H1 (cell line): ENCODE results near the gene PLEKHG2. TPM values are rescaled to one million over a fixed set of nuclear protein-coding genes. Genes with fewer than 3 reads are reported as not detected.
A peak's percentile ranks its signal among the peaks of the same experiment; 100 is the strongest.

Experiments used
- CTCF ChIA-PET: fragments of 300-600 bp; sonication (Branson Sonifier 250); formaldehyde crosslinking; loops from one replicate; lab custom pipeline; 2021; ENCODE audit not compliant: partially characterized antibody; lab: Charles Lee
- POLR2A ChIA-PET: fragments of 300-600 bp; sonication (Branson Sonifier 250); formaldehyde crosslinking; loops from one replicate; lab custom pipeline; 2021; ENCODE audit warnings: inconsistent platforms; ENCODE audit not compliant: partially characterized antibody; lab: Charles Lee
- DNase-seq, 2 experiments: peaks; one replicate each; pipeline versions ENCODE4 v3.0.0 to v3.0.0-alpha.2; 2010 to 2022; ENCODE audit warnings: low spot score in 2 of 2, low read depth in 1 of 2, mixed read lengths in 1 of 2
- FAIRE-seq: peaks from 2 replicates; lab custom pipeline; 2011; peaks lifted over from hg19 to GRCh38; lab: Jason Lieb, UNC
- H2AFZ ChIP-seq: 2 replicates; pipeline ENCODE4 v1.8.1; 2012; ENCODE audit warnings: low read length, inconsistent platforms
- H2AK5ac ChIP-seq: 2 replicates; pipeline ENCODE4 v1.6.1; 2013; ENCODE audit warnings: low read depth, low read length
- H2BK120ac ChIP-seq: replicated peaks from 2 replicates; pipeline ENCODE3; 2013; ENCODE audit warnings: low read depth, low read length, inconsistent platforms
- H2BK12ac ChIP-seq: 2 replicates; pipeline ENCODE4 v1.6.1; 2013; ENCODE audit warnings: low read depth, low read length
- H2BK15ac ChIP-seq: 2 replicates; pipeline ENCODE4 v1.6.1; 2013; ENCODE audit warnings: low read length
- H2BK20ac ChIP-seq: 2 replicates; pipeline ENCODE4 v1.6.1; 2013; ENCODE audit warnings: low read length
- H2BK5ac ChIP-seq: 2 replicates; pipeline ENCODE4 v1.6.1; 2013; ENCODE audit warnings: low read depth, low read length
- H3K14ac ChIP-seq: 2 replicates; pipeline ENCODE4 v1.6.1; 2013; ENCODE audit warnings: inconsistent platforms; ENCODE audit not compliant: insufficient read length
- H3K18ac ChIP-seq: 2 replicates; pipeline ENCODE4 v1.6.1; 2013; ENCODE audit warnings: low read length; ENCODE audit errors: extremely low read depth
- H3K23ac ChIP-seq: 2 replicates; pipeline ENCODE4 v1.6.1; 2013; ENCODE audit warnings: inconsistent platforms; ENCODE audit not compliant: insufficient read length
- H3K23me2 ChIP-seq: 2 replicates; pipeline ENCODE4 v1.6.1; 2013; ENCODE audit warnings: low read depth, low read length
- H3K27ac ChIP-seq: 2 replicates; pipeline ENCODE4 v1.6.1; 2011; ENCODE audit warnings: low read depth, low read length, inconsistent platforms
- H3K27me3 ChIP-seq, 4 experiments: replicated peaks in 1 of 4; 1 replicate in 1 of 4; 2 replicates in 3 of 4; pipeline versions ENCODE4 v1.6.1 to v1.8.1; 2011 to 2013; ENCODE audit warnings: low read length in 3 of 4, mild to moderate bottlenecking in 3 of 4, inconsistent platforms in 2 of 4, mixed read lengths in 2 of 4, moderate library complexity in 1 of 4; ENCODE audit not compliant: control insufficient read depth in 3 of 4, insufficient read depth in 3 of 4; ENCODE audit errors: extremely low read depth in 1 of 4
- H3K36me3 ChIP-seq, 4 experiments: 2 replicates each; pipeline versions ENCODE4 v1.6.1 to v1.8.1; 2011 to 2013; ENCODE audit warnings: mild to moderate bottlenecking in 4 of 4, low read length in 3 of 4, moderate library complexity in 2 of 4, control low read depth in 1 of 4, inconsistent platforms in 1 of 4; ENCODE audit not compliant: insufficient read depth in 4 of 4, control insufficient read depth in 2 of 4
- H3K4ac ChIP-seq: replicated peaks from 2 replicates; pipeline ENCODE3; 2013; ENCODE audit warnings: low read length, low read depth, mixed read lengths, inconsistent platforms; ENCODE audit not compliant: insufficient read length
- H3K4me1 ChIP-seq, 4 experiments: replicated peaks in 1 of 4; 1 replicate in 1 of 4; 2 replicates in 3 of 4; pipeline versions ENCODE4 v1.6.1 to v1.8.1; 2011 to 2013; ENCODE audit warnings: low read length in 3 of 4, inconsistent platforms in 2 of 4, mixed read lengths in 1 of 4; ENCODE audit not compliant: insufficient read depth in 4 of 4, control insufficient read depth in 3 of 4
- H3K4me2 ChIP-seq, 2 experiments: 2 replicates each; pipeline versions ENCODE4 v1.6.1 to v1.8.1; 2011 to 2013; ENCODE audit warnings: low read depth in 2 of 2, low read length in 2 of 2, control low read depth in 1 of 2, inconsistent platforms in 1 of 2, mild to moderate bottlenecking in 1 of 2; ENCODE audit not compliant: insufficient read depth in 1 of 2
- H3K4me3 ChIP-seq, 4 experiments: fragments of 200-600, 300-600 bp in 1 of 4; sonication (generic), shearing (Covaris generic), sonication (Bioruptor Twin) in 1 of 4; 2 replicates each; pipeline versions ENCODE4 v1.5.1 to v1.8.1; 2011 to 2016; ENCODE audit warnings: low read length in 4 of 4, low read depth in 3 of 4, control low read depth in 2 of 4, inconsistent platforms in 2 of 4, mild to moderate bottlenecking in 2 of 4, mixed read lengths in 1 of 4, moderate library complexity in 1 of 4; ENCODE audit not compliant: insufficient read depth in 2 of 4; ENCODE audit errors: extremely low read depth in 1 of 4
- H3K56ac ChIP-seq: replicated peaks from 2 replicates; pipeline ENCODE3; 2013; ENCODE audit warnings: low read depth, mild to moderate bottlenecking, mixed read lengths, low read length, inconsistent platforms; ENCODE audit not compliant: insufficient read length
- H3K79me1 ChIP-seq: 2 replicates; pipeline ENCODE4 v1.6.1; 2013; ENCODE audit warnings: low read depth, low read length, control low read depth
- H3K79me2 ChIP-seq, 2 experiments: 2 replicates each; pipeline versions ENCODE4 v1.6.1 to v1.8.1; 2012 to 2013; ENCODE audit warnings: low read length in 2 of 2, mild to moderate bottlenecking in 2 of 2, inconsistent platforms in 1 of 2; ENCODE audit not compliant: insufficient read depth in 2 of 2, control insufficient read depth in 1 of 2
- H3K9ac ChIP-seq, 4 experiments: replicated peaks in 1 of 4; 1 replicate in 1 of 4; 2 replicates in 3 of 4; pipeline versions ENCODE4 v1.6.1 to v1.8.1; 2011 to 2013; ENCODE audit warnings: low read depth in 3 of 4, low read length in 3 of 4, control low read depth in 2 of 4, mild to moderate bottlenecking in 2 of 4, moderate library complexity in 2 of 4, inconsistent platforms in 1 of 4; ENCODE audit errors: extremely low read depth in 1 of 4
- H3K9me3 ChIP-seq, 2 experiments: 2 replicates each; pipeline versions ENCODE4 v1.6.1 to v1.8.1; 2012 to 2013; ENCODE audit warnings: mild to moderate bottlenecking in 2 of 2, moderate library complexity in 2 of 2, control low read depth in 1 of 2, inconsistent platforms in 1 of 2, low read depth in 1 of 2, low read length in 1 of 2, mixed read lengths in 1 of 2; ENCODE audit not compliant: insufficient read depth in 2 of 2
- H4K20me1 ChIP-seq, 2 experiments: replicated peaks in 1 of 2; 2 replicates each; pipeline versions ENCODE3 to v1.8.1; 2011 to 2013; ENCODE audit warnings: inconsistent platforms in 2 of 2, low read length in 2 of 2, mild to moderate bottlenecking in 1 of 2; ENCODE audit not compliant: insufficient read depth in 2 of 2, control insufficient read depth in 1 of 2
- H4K5ac ChIP-seq: 2 replicates; pipeline ENCODE4 v1.6.1; 2013; ENCODE audit warnings: low read length, low read depth, mixed read lengths, inconsistent platforms; ENCODE audit not compliant: insufficient read length
- H4K8ac ChIP-seq: 2 replicates; pipeline ENCODE4 v1.8.0; 2013; ENCODE audit warnings: mild to moderate bottlenecking, moderate library complexity, low read length, inconsistent platforms; ENCODE audit not compliant: insufficient read depth; ENCODE audit errors: extremely low read depth
- H4K91ac ChIP-seq: replicated peaks from 2 replicates; pipeline ENCODE3; 2013; ENCODE audit warnings: low read length, mixed read lengths, inconsistent platforms; ENCODE audit not compliant: insufficient read length
- ASH2L ChIP-seq: fragments of 200-600, 300-600 bp; sonication (generic); IDR thresholded peaks from one replicate; pipeline ENCODE4 v1.7.1; 2017; ENCODE audit warnings: low read length
- POLR2AphosphoS5 ChIP-seq: IDR thresholded peaks from 2 replicates; pipeline ENCODE4 v1.6.1; 2011; ENCODE audit warnings: low read depth, low read length
- WGBS, 2 experiments: shearing (Covaris generic) in 1 of 2; methylation state at CpG; one replicate each; pipeline versions ENCODE4 v1.1.6 to v1.1.7; 2013 to 2015; ENCODE audit warnings: low lambda C conversion rate in 2 of 2, mixed read lengths in 2 of 2, inconsistent platforms in 1 of 2, low coverage in 1 of 2, missing lambda C conversion rate in 1 of 2; ENCODE audit not compliant: insufficient replicate concordance in 2 of 2, insufficient coverage in 1 of 2, insufficient read length in 1 of 2; ENCODE audit errors: extremely low coverage in 1 of 2, missing lambda C conversion rate in 1 of 2; 5-methylcytosine and 5-hydroxymethylcytosine counted together
- polyA plus RNA-seq, 7 experiments: library from polyadenylated mRNA; depleted of rRNA in 3 of 7; stranded (reverse) in 5 of 7; unstranded in 2 of 7; fragments of >200 nt in 5 of 7; fragments of 200-250 nt in 2 of 7; gene quantifications; 1 replicate in 5 of 7; 2 replicates in 1 of 7; 4 replicates in 1 of 7; pipeline versions ENCODE4 v1.2.1 to v1.2.3, GENCODE V29; 2011 to 2013; ENCODE audit warnings: missing spikeins in 2 of 7, mixed read lengths in 2 of 7
- total RNA-seq: library from RNA; stranded (reverse); fragmentation: NEBNext Ultra II Directional; extraction: Animal tissue kit (Norgen Biotek cat#: 25700); gene quantifications from 2 replicates; pipeline ENCODE4 v1.2.1, GENCODE V29; 2021

PLEKHG2 gene
- total and polyA plus RNA-seq, 2 of the 8 experiments (the other 6 are each of a cell fraction or from before 2014, with no cell fraction given): 16.9 to 65.7 TPM

- peaks cover 10 to 41% (median 21%) of the 10 kb centered on the region in 4 experiments for H3K4me1 ChIP-seq
- DNase-seq: peak in 1 of 2 experiments; percentile 54
- peaks cover 23% of the 10 kb centered on the region for H3K23me2 ChIP-seq
- peaks cover 0 to 20% of the 10 kb centered on the region in 2 experiments; a peak in 1 of 4 replicates for H3K79me2 ChIP-seq
- H2AFZ ChIP-seq: no peak overlapping the region
- H3K56ac ChIP-seq: no peak overlapping the region
- 0 out of 2 replicates have a peak overlapping the region, but pooled peaks have one; percentile 75 for H2BK12ac ChIP-seq
- peak overlapping the region in 2 of 4 experiments; percentile 64 to 77; a peak in 3 of 7 replicates for H3K9ac ChIP-seq
- 78% methylated on average over 27 of the region's 40 CpGs; no CpG with 5 or more reads in 1 of the 2 experiments for WGBS, 2 experiments
- H2AK5ac ChIP-seq: no peak overlapping the region; the same call in 1 of the 2 replicates
- CTCF ChIA-PET: interaction anchor here (0.6 to 3.9 kb wide), 7 partner anchors 11 to 52 kb away, joined by 3 to 38 read pairs (median 3); partner anchors contain the start of gene RPS16
- peak overlapping the region; percentile 81 to 84 for H3K4me2 ChIP-seq
- peaks cover 0 to 5% (median 0%) of the 10 kb centered on the region in 4 experiments; a peak in 1 of 8 replicates for H3K36me3 ChIP-seq
- H3K27me3 ChIP-seq: no peaks in the 10 kb centered on the region
- peaks cover 0 to 5% of the 10 kb centered on the region in 2 experiments for H4K20me1 ChIP-seq
- no peaks in the 10 kb centered on the region for H3K79me1 ChIP-seq
- H4K8ac ChIP-seq: peak overlapping the region; percentile 83
- TF ChIP-seq POLR2AphosphoS5: peak; percentile 16; the same call in 1 of the 2 replicates
- TF ChIP-seq ASH2L: no peak
- TF ChIP-seq, all 59 proteins: peak for 1
- Histone ChIP-seq H3K14ac (no peak overlapping the region), H2BK5ac (no peak overlapping the region), H3K23ac (no peak overlapping the region), H3K4ac (no peak overlapping the region), H4K5ac (no peak overlapping the region), H3K27ac (no peak overlapping the region), H2BK20ac (no peak overlapping the region), H4K91ac (no peak overlapping the region), H2BK120ac (no peak overlapping the region), H3K4me3 (peak overlapping the region; percentile 63 to 91 (median 84)), H3K18ac (no peak overlapping the region), H2BK15ac (no peak overlapping the region; the same call in 1 of the 2 replicates), H3K9me3 (no peaks in the 10 kb centered on the region)
- POLR2A ChIA-PET: interaction anchor here (0.6 to 14.3 kb wide), 16 partner anchors 9 to 1503 kb away, joined by 3 to 234 read pairs (median 4); partner anchors contain the start of genes MED29, PAF1, RPS16 and SUPT5H
- FAIRE-seq: no peak
Measured at GRCh38 chr19:39407660-39408391, 4.6 kb upstream of the PLEKHG2 start.
